Right lobe of liver (tissue), 6 donors: Measurements from ENCODE around the gene PLEKHA5. TPM values are rescaled to one million over a fixed set of nuclear protein-coding genes. Genes with fewer than 3 reads are reported as not detected.

ENCODE experiments used
- ATAC-seq, 4 donors: fragments of 200-7000 bp; cut with Tn5 transposase; one replicate each; pipeline ENCODE4 v1.9.1; 2020; ENCODE audit warnings: mild to moderate bottlenecking in 4 of 4, moderate library complexity in 4 of 4
- DNase-seq, 3 donors: peaks; one replicate each; pipeline ENCODE4 v3.0.0-alpha.2; 2020
- H3K27ac ChIP-seq, 3 donors: fragments of 200-600 bp; one replicate each; pipeline ENCODE4 v1.8.0; 2022
- H3K27me3 ChIP-seq, 2 donors: fragments of 200-600 bp; one replicate each; pipeline ENCODE4 v1.8.0; 2022
- H3K36me3 ChIP-seq, 4 donors: fragments of 200-600 bp; sonication (generic) in 1 of 4; one replicate each; pipeline versions ENCODE4 v1.5.1 to v1.8.0; 2017 to 2022; ENCODE audit warnings: control low read depth in 1 of 4
- H3K4me1 ChIP-seq, 4 donors: fragments of 200-600 bp; sonication (generic) in 1 of 4; one replicate each; pipeline versions ENCODE4 v1.5.1 to v1.8.0; 2017 to 2022; ENCODE audit warnings: control low read depth in 1 of 4
- H3K4me3 ChIP-seq, 3 donors: fragments of 200-600 bp; one replicate each; pipeline ENCODE4 v1.8.0; 2022
- H3K9me3 ChIP-seq, 4 donors: fragments of 200-600 bp; sonication (generic) in 1 of 4; one replicate each; pipeline versions ENCODE4 v1.5.1 to v1.8.0; 2017 to 2022; ENCODE audit warnings: control low read depth in 1 of 4
- CTCF ChIP-seq, 4 donors: fragments of 200-600 bp in 3 of 4; fragments of 450-650 bp in 1 of 4; IDR thresholded peaks; one replicate each; pipeline versions ENCODE4 v1.5.1 to v1.8.0; 2016 to 2022; ENCODE audit warnings: antibody characterized with exemption in 4 of 4, mild to moderate bottlenecking in 2 of 4
- POLR2A ChIP-seq: fragments of 450-650 bp; IDR thresholded peaks from one replicate; pipeline ENCODE4 v1.6.1; 2017; ENCODE audit warnings: antibody characterized with exemption, mild to moderate bottlenecking
- WGBS: methylation state at CpG from one replicate; pipeline ENCODE4 v1.1.6; 2018; ENCODE audit warnings: low coverage, low lambda C conversion rate; ENCODE audit not compliant: insufficient coverage; ENCODE audit errors: missing lambda C conversion rate; 5-methylcytosine and 5-hydroxymethylcytosine counted together
- intact Hi-C, 2 donors: fragments of 100-400 bp; cut with DNase I; formaldehyde crosslinking; loops; one replicate each; pipeline versions ENCODE4 v1.11.2 to v1.14.1; 2022
- total RNA-seq, 6 experiments: library from RNA; depleted of rRNA in 2 of 6; stranded (reverse); fragments of >200 nt in 2 of 6; fragmentation: NEBNext Ultra II Directional in 3 of 6; extraction: Animal tissue kit (Norgen Biotek cat#: 25700) in 3 of 6; gene quantifications; one replicate each; pipeline versions ENCODE4 v1.1.0 to v1.2.4, GENCODE V29; 2016 to 2023
- donor health status: DM: no; HTN: yes; CAD: no.
- donor health status: DM: no; HTN: no; CAD: no.
- donor health status: DM: no; HTN: no; CAD: no.
- donor health status: DM: no; HTN: yes; CAD: no.
- donor health status: DM: no; HTN: yes; CAD: no.

Gene PLEKHA5
- total RNA-seq, 6 experiments from 2014 or later: 14.7 to 18.7 (median 15.8) TPM

DNA sequence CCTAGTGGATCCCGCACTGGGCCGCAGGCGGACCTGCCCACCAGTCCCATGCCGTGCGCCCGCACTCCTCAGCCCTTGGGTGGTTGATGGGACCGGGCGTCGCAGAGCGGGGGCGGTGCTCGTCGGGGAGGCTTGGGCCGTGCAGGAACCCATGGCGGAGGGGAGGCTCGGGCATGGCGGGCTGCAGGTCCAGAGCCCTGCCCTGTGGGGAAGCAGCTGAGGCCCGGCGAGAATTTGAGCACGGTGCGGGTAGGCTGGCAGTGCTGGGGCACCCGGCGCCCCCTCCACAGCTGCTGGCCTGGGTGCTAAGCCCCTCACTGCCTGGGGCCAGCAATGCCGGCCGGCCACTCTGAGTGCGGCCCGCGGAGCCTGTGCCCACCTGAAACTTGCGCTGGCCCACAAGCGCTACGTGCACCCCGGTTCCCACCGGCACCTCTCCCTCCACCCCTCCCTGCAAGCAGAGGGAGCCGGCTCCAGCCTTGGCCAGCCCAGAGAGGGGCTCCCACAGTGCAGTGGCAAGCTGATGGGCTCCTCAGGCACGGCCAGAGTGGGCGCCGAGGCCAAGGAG lies 100.8 kb downstream of the PLEKHA5 start:
- Histone ChIP-seq H3K27me3 (no peaks in the 10 kb centered on the region), H3K4me1 (peaks cover 0 to 39% (median 10%) of the 10 kb centered on the region in 4 donors), H3K9me3 (no peaks in the 10 kb centered on the region), H3K4me3 (no peak overlapping the region), H3K27ac (no peak overlapping the region), H3K36me3 (no peaks in the 10 kb centered on the region)
- WGBS: 96% methylated on average over 5 of the region's 37 CpGs
- no peak for TF ChIP-seq POLR2A
- no peak for TF ChIP-seq CTCF (IDR thresholded peaks at IDR 0.05)
- intact Hi-C loops: no loop called here
- ATAC-seq: peak in 1 of 4 donors; percentile 34
- peak in 1 of 3 donors; percentile 21 for DNase-seq

GRCh38 chr12:19230896-19231295 lies 101.4 kb downstream of the PLEKHA5 start:
- intact Hi-C loops: no loop called here
- TF ChIP-seq POLR2A (no peak), CTCF (IDR thresholded peaks at IDR 0.05) (no peak)
- H3K4me3 ChIP-seq: no peak overlapping the region
- no peak for ATAC-seq
- H3K27me3 ChIP-seq: no peaks in the 10 kb centered on the region
- no peak overlapping the region for H3K27ac ChIP-seq
- peaks cover 0 to 43% (median 11%) of the 10 kb centered on the region in 4 donors for H3K4me1 ChIP-seq
- no peaks in the 10 kb centered on the region for H3K9me3 ChIP-seq
- DNase-seq: no peak
- H3K36me3 ChIP-seq: no peaks in the 10 kb centered on the region

- Histone ChIP-seq H3K27me3 (no peaks in the 10 kb centered on the region), H3K4me1 (peaks cover 0 to 20% (median 6%) of the 10 kb centered on the region in 4 donors), H3K9me3 (no peaks in the 10 kb centered on the region), H3K36me3 (no peaks in the 10 kb centered on the region), H3K27ac (no peak overlapping the region), H3K4me3 (no peak overlapping the region)
- intact Hi-C loops: no loop called here
- TF ChIP-seq POLR2A: no peak
- no peak for TF ChIP-seq CTCF (IDR thresholded peaks at IDR 0.05)
- WGBS: 43% methylated on average over 3 of the region's 3 CpGs
- DNase-seq (no peak), ATAC-seq (peak in 3 of 4 donors; percentile 23 to 32 (median 29))
These were observed 104.7 kb downstream of the PLEKHA5 start for GRCh38 chr12:19234171-19234704.

GRCh38 chr12:19234981-19235871 lies 105.7 kb downstream of the PLEKHA5 start:
- Histone ChIP-seq H3K4me3 (no peak overlapping the region), H3K27me3 (no peaks in the 10 kb centered on the region), H3K36me3 (no peaks in the 10 kb centered on the region), H3K4me1 (peaks cover 0 to 20% (median 6%) of the 10 kb centered on the region in 4 donors), H3K9me3 (no peaks in the 10 kb centered on the region), H3K27ac (no peak overlapping the region)
- WGBS: 38% methylated on average over 2 of the region's 2 CpGs
- intact Hi-C loops: no loop called here
- TF ChIP-seq CTCF (IDR thresholded peaks at IDR 0.05): no peak
- TF ChIP-seq POLR2A: no peak
- ATAC-seq: peak; percentile 70 to 82 (median 78)
- DNase-seq: no peak
